Measurements from ENCODE around the gene SCYGR4.

SCYGR4 gene

GRCh38 chr2:227614246-227614645, 3.1 kb upstream of the SCYGR4 start:
- no peak for DNase-seq (ENCODE audit: low read depth in 3 of 3)

- DNase-seq (ENCODE audit: low read depth in 3 of 3): no peak
These were observed 2.6 kb upstream of the SCYGR4 start, which contains the start of gene SCYGR3 for GRCh38 chr2:227614740-227615139. Gene SCYGR3 (minus strand): TSS chr2:227614840. CDS start chr2:227614840, 0 bp downstream.

- no peak for DNase-seq (ENCODE audit: low read depth in 3 of 3)
These were observed 2.1 kb upstream of the SCYGR4 start for GRCh38 chr2:227615181-227615580.

GRCh38 chr2:227615906-227616305, 1.4 kb upstream of the SCYGR4 start:
- DNase-seq (ENCODE audit: low read depth in 3 of 3): no peak

GRCh38 chr2:227616631-227617030, 667 bp upstream of the SCYGR4 start:
- DNase-seq (ENCODE audit: low read depth in 3 of 3): no peak

- DNase-seq (ENCODE audit: low read depth in 3 of 3): no peak
These were observed 5.9 kb downstream of the SCYGR4 start for GRCh38 chr2:227623226-227623625.

- no peak for DNase-seq (ENCODE audit: low read depth in 3 of 3)
These were observed 8.1 kb downstream of the SCYGR4 start for GRCh38 chr2:227625420-227625819.

GRCh38 chr2:227626580-227627151, 9.4 kb downstream of the SCYGR4 start:
- no peak for DNase-seq (ENCODE audit: low read depth in 3 of 3)

- no peak for DNase-seq (ENCODE audit: low read depth in 3 of 3)
These were observed 10.5 kb downstream of the SCYGR4 start for GRCh38 chr2:227627769-227628168.

- no peak for DNase-seq (ENCODE audit: low read depth in 3 of 3)
These were observed 12.1 kb downstream of the SCYGR4 start for GRCh38 chr2:227629435-227629834.

GRCh38 chr2:227630322-227630721, 13.0 kb downstream of the SCYGR4 start:
- no peak for DNase-seq (ENCODE audit: low read depth in 3 of 3)

- DNase-seq (ENCODE audit: low read depth in 3 of 3): no peak
These were observed 15.5 kb downstream of the SCYGR4 start for GRCh38 chr2:227632827-227633226.

- no peak for DNase-seq (ENCODE audit: low read depth in 3 of 3)
These were observed 16.9 kb downstream of the SCYGR4 start for GRCh38 chr2:227634201-227634600.

- no peak for DNase-seq (ENCODE audit: low read depth in 3 of 3)
These were observed 25.4 kb downstream of the SCYGR4 start for GRCh38 chr2:227642656-227643055.

- no peak for DNase-seq (ENCODE audit: low read depth in 3 of 3)
These were observed 26.8 kb downstream of the SCYGR4 start for GRCh38 chr2:227643990-227644551.

- no peak for DNase-seq (ENCODE audit: low read depth in 3 of 3)
These were observed 36.1 kb downstream of the SCYGR4 start for GRCh38 chr2:227653419-227653818.

GRCh38 chr2:227654426-227654825, 37.1 kb downstream of the SCYGR4 start:
- DNase-seq (ENCODE audit: low read depth in 3 of 3): no peak

- DNase-seq (ENCODE audit: low read depth in 3 of 3): no peak
These were observed 38.2 kb downstream of the SCYGR4 start for GRCh38 chr2:227655454-227655853.

GRCh38 chr2:227657199-227657845, 40.0 kb downstream of the SCYGR4 start:
- DNase-seq (ENCODE audit: low read depth in 3 of 3): no peak

- no peak for DNase-seq (ENCODE audit: low read depth in 3 of 3)
These were observed 43.8 kb downstream of the SCYGR4 start for GRCh38 chr2:227661025-227661649.

- no peak for DNase-seq (ENCODE audit: low read depth in 3 of 3)
These were observed 44.5 kb downstream of the SCYGR4 start for GRCh38 chr2:227661827-227662226.

- no peak for DNase-seq (ENCODE audit: low read depth in 3 of 3)
These were observed 48.1 kb downstream of the SCYGR4 start for GRCh38 chr2:227665189-227665940.

Data from stimulated activated CD4-positive, alpha-beta T cell treated with anti-CD3 and anti-CD28 coated beads, TNF-alpha, amount 100 ng/mL, for 24 hours (primary cell).